DMS53 (cell line): ENCODE measurements around the gene VPS26C.
"Not testable (repeated sequence)": the region's sequence is repeated elsewhere in the genome, so short reads cannot be mapped to it uniquely, and the experiment has no call there.

Experiments
- DNase-seq: peaks from one replicate; lab custom pipeline; 2025; lab: John Stamatoyannopoulos, UW

Gene VPS26C

GRCh38 chr21:37228003-37228400, 39.1 kb downstream of the VPS26C start:
- no peak for DNase-seq

- DNase-seq = no peak
Measured at GRCh38 chr21:37227071-37228002, 39.8 kb downstream of the VPS26C start.

- no peak for DNase-seq
Measured at GRCh38 chr21:37226041-37226920, 40.9 kb downstream of the VPS26C start.

- DNase-seq = no peak
Measured at GRCh38 chr21:37224861-37225839, 42.0 kb downstream of the VPS26C start.

GRCh38 chr21:37223804-37224345, 43.3 kb downstream of the VPS26C start:
- DNase-seq = no peak

- not testable (repeated sequence) for DNase-seq
Measured at GRCh38 chr21:37222248-37222647, 44.9 kb downstream of the VPS26C start.

GRCh38 chr21:37220981-37221664, 46.0 kb downstream of the VPS26C start:
- DNase-seq = peak; percentile 97

- peak; percentile 81 for DNase-seq
Measured at GRCh38 chr21:37220433-37220980, 46.6 kb downstream of the VPS26C start.

GRCh38 chr21:37219761-37220432, 47.2 kb downstream of the VPS26C start:
- DNase-seq = peak; percentile 71

GRCh38 chr21:37214952-37215351, 52.2 kb downstream of the VPS26C start:
- DNase-seq = no peak

GRCh38 chr21:37210799-37211198, 56.3 kb downstream of the VPS26C start:
- DNase-seq = no peak

GRCh38 chr21:37210130-37210529, 57.0 kb downstream of the VPS26C start:
- DNase-seq = no peak

- no peak for DNase-seq
Measured at GRCh38 chr21:37208741-37209225, 58.4 kb downstream of the VPS26C start.

GRCh38 chr21:37208056-37208721, 58.9 kb downstream of the VPS26C start:
- DNase-seq = no peak

GRCh38 chr21:37207441-37208009, 59.6 kb downstream of the VPS26C start:
- DNase-seq = peak; percentile 44

- DNase-seq = no peak
Measured at GRCh38 chr21:37206496-37206895, 60.6 kb downstream of the VPS26C start.

GRCh38 chr21:37204580-37204979, 62.6 kb downstream of the VPS26C start:
- no peak for DNase-seq

GRCh38 chr21:37202221-37203110, 64.7 kb downstream of the VPS26C start:
- no peak for DNase-seq
